Measurements from ENCODE around the gene SYDE1. TPM values are rescaled to one million over a fixed set of nuclear protein-coding genes. Genes with fewer than 3 reads are reported as not detected.

SYDE1 gene
- total and polyA plus RNA-seq, 7 donors, result 2.3 to 4.9 (median 4.5) TPM

DNA sequence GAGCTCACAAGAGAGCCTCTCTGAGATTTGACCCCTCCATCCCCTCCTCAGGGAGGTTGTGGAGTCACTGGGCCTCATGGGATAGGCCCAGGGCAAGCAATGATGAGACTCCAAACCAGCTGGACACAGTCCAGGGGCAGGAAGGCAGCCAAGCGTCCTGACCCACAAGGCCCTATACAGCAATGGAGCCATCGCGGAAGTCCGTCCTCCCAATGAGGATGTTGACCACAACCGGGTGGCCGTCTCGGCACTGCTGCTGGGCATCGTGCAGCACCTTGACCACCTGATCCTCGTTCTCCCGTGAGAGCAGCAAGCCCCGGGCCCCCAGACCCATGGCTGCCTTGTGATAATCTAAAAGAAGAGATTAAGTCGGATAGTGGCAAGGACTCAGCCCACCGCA lies 7.9 kb downstream of the SYDE1 start:
- intact Hi-C loops (cut with DNase I), result no loop called here
- Histone ChIP-seq H3K36me3 (ENCODE audit: insufficient read depth in 1 of 2, low read depth in 1 of 2) (peaks cover 5 to 79% of the 10 kb centered on the region in 2 donors), H3K27ac (peak overlapping the region; percentile 21), H3K4me3 (no peak overlapping the region), H3K9me3 (no peaks in the 10 kb centered on the region), H3K27me3 (ENCODE audit: insufficient read depth in 3 of 3, low read length in 2 of 3) (no peaks in the 10 kb centered on the region), H3K4me1 (no peaks in the 10 kb centered on the region)
- ATAC-seq, result peak; percentile 55 to 70 (median 60)
- peak; percentile 75 to 90 for DNase-seq
- 39 to 44% (median 40%) methylated on average over 13 of the region's 13 CpGs for WGBS, 3 donors
- TF ChIP-seq, protein P1, sequence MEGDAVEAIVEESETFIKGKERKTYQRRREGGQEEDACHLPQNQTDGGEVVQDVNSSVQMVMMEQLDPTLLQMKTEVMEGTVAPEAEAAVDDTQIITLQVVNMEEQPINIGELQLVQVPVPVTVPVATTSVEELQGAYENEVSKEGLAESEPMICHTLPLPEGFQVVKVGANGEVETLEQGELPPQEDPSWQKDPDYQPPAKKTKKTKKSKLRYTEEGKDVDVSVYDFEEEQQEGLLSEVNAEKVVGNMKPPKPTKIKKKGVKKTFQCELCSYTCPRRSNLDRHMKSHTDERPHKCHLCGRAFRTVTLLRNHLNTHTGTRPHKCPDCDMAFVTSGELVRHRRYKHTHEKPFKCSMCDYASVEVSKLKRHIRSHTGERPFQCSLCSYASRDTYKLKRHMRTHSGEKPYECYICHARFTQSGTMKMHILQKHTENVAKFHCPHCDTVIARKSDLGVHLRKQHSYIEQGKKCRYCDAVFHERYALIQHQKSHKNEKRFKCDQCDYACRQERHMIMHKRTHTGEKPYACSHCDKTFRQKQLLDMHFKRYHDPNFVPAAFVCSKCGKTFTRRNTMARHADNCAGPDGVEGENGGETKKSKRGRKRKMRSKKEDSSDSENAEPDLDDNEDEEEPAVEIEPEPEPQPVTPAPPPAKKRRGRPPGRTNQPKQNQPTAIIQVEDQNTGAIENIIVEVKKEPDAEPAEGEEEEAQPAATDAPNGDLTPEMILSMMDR (IDR thresholded peaks at IDR 0.05), result no peak

DNA sequence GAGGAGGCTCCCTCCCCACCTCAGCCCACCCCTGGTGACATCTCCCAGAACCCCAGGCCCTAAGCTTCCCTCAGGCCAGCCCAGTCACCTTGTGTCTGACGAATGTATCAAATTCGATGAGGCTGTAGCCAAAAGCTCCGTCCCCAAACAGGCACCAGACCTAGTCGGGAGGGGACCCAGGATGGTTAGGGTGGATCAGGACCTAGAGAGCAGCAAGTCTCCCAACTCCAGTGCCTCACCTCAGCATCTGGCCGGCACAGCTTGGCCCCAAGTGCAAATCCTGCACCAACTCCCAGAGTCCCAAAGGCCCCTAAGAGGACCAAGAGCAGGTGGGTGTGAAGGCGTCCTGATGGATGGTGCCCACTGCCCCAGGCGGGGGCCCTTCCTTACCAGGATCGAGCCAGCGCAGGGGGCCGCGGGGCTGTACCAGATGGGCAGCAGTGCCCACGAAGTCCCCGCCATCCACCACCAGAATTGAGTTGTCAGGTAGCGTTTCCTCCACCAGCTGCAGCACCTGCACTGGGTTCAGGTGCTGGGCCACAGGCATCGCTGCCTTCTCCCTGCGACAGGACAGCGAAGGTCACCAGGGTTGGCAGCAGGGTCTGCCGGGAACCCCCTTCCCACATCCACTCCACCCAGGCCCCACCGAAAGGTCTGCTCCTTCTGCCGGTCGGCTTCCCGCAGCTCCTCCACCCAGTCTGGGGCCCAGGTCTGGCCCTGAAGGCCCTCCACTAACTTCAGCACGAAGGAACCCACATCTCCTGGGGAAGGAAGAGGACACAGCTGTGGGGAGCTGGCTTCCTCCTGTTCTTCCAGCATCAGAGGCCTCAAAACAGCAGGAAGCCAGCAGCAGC lies 8.8 kb downstream of the SYDE1 start:
- WGBS, 3 donors, result 73 to 76% (median 74%) methylated on average over 23 of the region's 23 CpGs
- Histone ChIP-seq H3K4me1 (no peaks in the 10 kb centered on the region), H3K36me3 (ENCODE audit: insufficient read depth in 1 of 2, low read depth in 1 of 2) (peaks cover 5 to 85% of the 10 kb centered on the region in 2 donors), H3K4me3 (no peak overlapping the region), H3K27me3 (ENCODE audit: insufficient read depth in 3 of 3, low read length in 2 of 3) (no peaks in the 10 kb centered on the region), H3K27ac (peak overlapping the region; percentile 21), H3K9me3 (no peaks in the 10 kb centered on the region)
- TF ChIP-seq, protein P1 (IDR thresholded peaks at IDR 0.05), result no peak
- intact Hi-C loops (cut with DNase I), result no loop called here
- DNase-seq, result no peak
- ATAC-seq, result no peak

DNA sequence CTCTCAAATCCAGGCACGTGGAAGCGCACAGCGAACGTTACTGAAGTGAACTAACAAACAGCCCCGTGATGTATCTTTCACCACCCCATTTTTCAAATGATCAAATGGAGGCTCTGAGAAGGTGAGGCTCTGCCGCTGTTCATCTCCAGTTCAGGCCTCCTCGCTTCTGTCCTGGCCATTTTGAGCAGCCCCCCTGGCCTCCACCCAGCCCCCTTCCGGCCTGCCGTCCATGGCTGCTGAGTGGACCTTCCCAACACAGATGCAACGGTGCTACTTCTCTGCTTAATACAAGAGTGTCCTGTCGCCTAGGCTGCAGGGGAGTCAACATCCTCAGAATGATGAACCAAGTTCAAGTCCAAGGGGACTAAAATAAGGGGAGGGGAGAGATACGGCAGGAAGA lies 9.7 kb downstream of the SYDE1 start:
- ATAC-seq, result no peak
- TF ChIP-seq, protein P1 (IDR thresholded peaks at IDR 0.05), result no peak
- H3K36me3 ChIP-seq (ENCODE audit: insufficient read depth in 1 of 2, low read depth in 1 of 2), result peaks cover 5 to 94% of the 10 kb centered on the region in 2 donors

DNA sequence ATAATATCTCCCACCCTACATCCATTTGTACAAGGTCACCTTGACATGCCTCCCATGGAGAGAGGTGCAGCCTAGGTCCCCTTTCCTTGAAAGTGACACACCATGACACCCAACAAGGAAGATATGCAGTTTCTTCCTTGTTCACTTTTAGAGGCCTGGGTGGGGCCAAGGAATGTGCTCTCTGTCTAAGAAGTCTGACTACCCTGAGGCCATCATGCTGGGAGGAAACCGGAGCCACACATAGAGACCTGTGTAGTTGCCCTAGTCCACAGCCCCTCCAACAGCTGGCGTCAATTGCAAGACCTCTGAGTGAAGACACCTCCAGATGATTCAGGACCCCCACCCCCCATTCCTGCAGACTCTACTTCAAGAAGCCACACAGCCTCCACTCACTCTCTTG lies 11.0 kb downstream of the SYDE1 start:
- no peak for ATAC-seq

More for the DNA sequence above, 9.7 kb downstream of the SYDE1 start:
- Histone ChIP-seq H3K4me1 (no peaks in the 10 kb centered on the region), H3K27ac (no peak overlapping the region), H3K27me3 (ENCODE audit: insufficient read depth in 3 of 3, low read length in 2 of 3) (no peaks in the 10 kb centered on the region), H3K9me3 (no peaks in the 10 kb centered on the region), H3K4me3 (no peak overlapping the region)
- WGBS, 3 donors, result 81 to 89% (median 85%) methylated on average over 12 of the region's 12 CpGs
- no peak for DNase-seq
- intact Hi-C loops (cut with DNase I), result no loop called here

More for the DNA sequence above, 11.0 kb downstream of the SYDE1 start:
- Histone ChIP-seq H3K4me1 (no peaks in the 10 kb centered on the region), H3K4me3 (no peak overlapping the region), H3K36me3 (ENCODE audit: insufficient read depth in 1 of 2, low read depth in 1 of 2) (peaks cover 5 to 96% of the 10 kb centered on the region in 2 donors), H3K9me3 (no peaks in the 10 kb centered on the region), H3K27ac (no peak overlapping the region), H3K27me3 (ENCODE audit: insufficient read depth in 3 of 3, low read length in 2 of 3) (no peaks in the 10 kb centered on the region)
- TF ChIP-seq, protein P1 (IDR thresholded peaks at IDR 0.05), result no peak
- DNase-seq, result no peak
- 94 to 100% (median 99%) methylated on average over 2 of the region's 2 CpGs for WGBS, 3 donors
- intact Hi-C loops (cut with DNase I), result no loop called here
